Hypothalamus (tissue), 51 donors: ENCODE results near the gene POLA1.

Experiments
- DNase-seq, 51 donors: peaks; one replicate each; lab custom pipeline; 2025; lab: John Stamatoyannopoulos, UW

POLA1 gene

GRCh38 chrX:24956828-24957227 is 263.1 kb downstream of the POLA1 start:
- DNase-seq = no peak

- no peak for DNase-seq
Measured at GRCh38 chrX:24961809-24962208, 268.1 kb downstream of the POLA1 start.

DNA sequence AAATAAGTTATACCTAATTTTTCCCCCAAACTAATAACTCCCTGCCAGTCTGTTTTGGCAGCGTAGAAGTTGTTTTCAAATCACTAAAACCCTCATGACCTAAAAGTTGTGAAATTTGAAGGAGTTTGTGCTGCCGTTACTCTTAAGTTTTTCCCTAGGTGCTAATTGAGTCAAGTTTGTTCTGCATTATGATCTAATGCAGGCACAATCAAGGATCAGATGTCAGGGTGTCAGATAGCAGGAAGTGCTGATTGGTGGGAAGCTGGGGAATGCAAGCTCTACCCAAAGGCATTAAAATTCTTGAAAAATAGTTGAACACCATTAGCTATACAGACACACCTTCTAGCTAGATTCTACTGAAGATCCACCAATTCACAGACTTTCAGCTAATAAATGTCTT is 270.1 kb downstream of the POLA1 start:
- no peak for DNase-seq

DNA sequence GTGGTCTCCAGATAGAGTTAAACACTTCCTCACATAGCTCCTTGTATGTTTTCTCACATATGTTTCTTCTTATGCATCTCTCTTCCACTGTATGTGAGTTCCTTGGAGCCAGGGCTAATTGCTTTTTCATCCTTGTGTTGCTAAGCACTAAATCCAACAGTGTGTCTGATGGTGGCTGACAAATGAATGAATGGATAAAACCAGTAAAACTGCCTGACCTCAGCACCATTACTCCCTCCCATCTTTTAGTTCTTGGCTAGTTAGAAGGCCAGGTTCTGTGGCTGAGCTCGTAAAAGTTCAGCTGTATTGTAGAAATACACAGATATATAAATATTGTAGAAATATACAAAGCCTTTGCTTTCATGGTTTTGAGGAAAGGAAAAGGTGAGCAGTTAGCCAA is 271.7 kb downstream of the POLA1 start:
- no peak for DNase-seq

DNA sequence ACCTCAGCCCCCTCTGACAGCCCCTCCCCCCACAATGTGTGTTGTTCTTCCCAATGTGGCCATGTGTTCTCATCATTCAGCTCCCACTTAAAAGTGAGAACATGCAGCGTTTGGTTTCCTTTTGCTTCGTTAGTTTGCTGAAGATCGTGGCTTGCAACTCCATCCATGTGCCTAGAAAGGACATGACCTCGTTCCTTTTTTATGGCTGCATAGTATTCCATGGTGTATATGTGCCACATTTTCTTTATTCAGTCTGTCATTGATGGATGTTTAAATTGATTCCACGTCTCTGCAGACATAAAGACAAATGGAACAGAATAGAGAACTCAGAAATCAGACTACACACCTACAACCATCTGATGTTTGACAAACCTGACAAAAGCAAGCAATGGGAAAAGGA is 276.1 kb downstream of the POLA1 start:
- no peak for DNase-seq

DNA sequence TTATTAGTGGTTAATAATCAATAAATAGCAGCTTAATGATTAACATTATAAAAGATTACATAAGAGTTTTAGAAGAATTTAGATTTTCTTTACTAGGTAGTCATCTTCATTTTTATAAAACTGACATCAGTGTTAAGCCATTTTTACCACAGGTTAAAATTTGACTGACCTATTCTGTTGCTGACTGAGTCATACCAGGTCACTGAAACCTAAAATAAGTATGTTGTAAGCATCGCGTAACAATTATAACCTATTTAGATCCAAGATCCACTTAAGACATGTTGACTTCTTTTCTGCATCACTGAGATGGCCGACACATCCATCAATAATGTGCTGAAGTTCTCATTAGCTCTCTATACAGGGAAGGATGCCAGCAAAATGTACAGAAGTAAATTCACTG is 285.4 kb downstream of the POLA1 start:
- no peak for DNase-seq

- no peak for DNase-seq
Measured at GRCh38 chrX:24981030-24981429, 287.3 kb downstream of the POLA1 start.

DNA sequence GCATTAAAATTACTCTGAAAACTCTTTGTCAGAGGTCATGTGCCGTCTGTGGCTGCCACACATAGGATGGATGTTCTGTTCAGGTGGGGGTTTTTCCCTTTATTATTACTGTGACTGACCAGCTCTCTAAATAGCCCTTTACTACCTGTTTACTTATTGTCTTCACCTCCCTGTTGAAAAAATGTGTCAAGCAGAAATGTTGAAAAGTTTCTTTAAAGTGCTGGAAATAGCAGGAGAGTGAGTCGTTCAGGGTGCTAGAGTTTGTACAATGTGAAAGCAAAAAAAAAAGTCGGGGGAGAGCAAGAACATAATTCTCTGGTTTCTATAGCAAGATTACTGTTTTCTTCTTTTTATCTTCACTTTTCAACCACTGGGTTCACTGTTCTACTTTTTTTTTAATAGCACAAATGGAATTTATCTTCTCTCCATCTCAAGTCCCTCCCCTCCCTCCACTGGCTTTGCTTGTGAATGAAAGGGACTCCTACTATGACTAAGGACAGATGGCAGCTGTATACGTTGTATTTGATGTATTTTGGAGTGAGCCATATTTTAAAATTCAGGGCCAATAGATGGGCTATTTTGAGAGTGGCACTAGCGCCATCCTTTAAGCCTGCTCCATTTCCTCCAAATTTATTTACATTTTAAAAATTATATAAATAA is 288.7 kb downstream of the POLA1 start:
- no peak for DNase-seq

DNA sequence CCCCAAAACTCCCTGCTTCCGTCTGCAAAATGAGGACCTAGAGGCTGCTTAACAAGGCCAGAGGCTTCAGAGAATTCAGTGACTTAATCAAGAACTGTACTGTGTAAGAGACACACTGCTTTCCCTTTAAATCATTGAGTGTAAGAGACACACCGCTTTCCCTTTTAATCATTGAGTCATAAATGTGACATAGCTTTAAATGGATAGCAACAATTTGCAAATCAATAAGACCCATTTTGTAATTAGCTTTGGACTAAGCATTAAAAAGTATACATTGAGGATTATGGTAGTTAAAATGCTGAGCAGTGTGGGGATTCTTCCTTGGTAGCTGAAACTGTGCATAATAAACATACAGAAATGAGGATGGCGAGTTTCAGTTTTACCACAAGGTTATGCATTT is 290.2 kb downstream of the POLA1 start:
- DNase-seq = no peak

- no peak for DNase-seq
Measured at GRCh38 chrX:24985120-24985519, 291.4 kb downstream of the POLA1 start.

- DNase-seq = no peak
Measured at GRCh38 chrX:24987731-24988130, 294.0 kb downstream of the POLA1 start.

DNA sequence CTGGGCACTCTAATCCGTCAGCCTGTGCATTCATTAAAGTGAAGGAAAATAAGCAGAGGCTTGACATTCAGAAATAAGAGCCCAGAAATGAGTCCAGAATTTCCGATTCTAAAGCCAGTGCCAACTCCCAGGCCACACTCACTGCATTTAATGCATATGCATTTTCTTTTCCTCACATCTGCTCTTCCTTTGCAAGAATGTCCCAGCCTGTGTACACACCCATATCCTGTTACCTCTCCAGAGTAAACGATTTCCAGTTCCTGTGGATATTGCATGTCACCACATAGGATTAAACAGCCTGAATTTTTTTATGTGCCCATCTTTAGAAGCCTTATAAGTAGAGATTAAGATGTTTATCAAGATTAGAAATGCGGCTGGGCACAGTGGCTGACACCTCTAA is 294.6 kb downstream of the POLA1 start:
- no peak for DNase-seq

- peak in 2 of 51 donors; percentile 2 to 17 for DNase-seq
Measured at GRCh38 chrX:24990535-24990934, 296.8 kb downstream of the POLA1 start.

DNA sequence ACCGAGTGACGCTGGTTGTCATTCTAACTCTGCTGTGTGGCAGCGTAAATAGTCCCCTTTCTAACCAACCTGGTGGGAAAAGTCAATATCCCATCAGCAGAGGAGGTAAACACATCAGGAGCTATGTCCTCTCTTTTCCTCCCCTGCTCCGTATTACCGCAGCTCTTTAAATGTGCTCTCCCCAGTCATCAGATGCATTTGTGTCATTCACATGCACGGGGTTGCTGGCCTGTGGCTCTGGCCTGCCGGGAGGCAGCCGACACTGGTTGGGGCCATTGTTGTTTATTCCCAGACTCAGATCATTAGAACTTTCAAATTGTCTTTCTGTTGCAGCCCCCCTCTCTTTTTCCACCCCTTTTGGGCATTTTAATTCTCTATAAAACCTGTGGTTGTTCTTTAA is 300.2 kb downstream of the POLA1 start:
- DNase-seq = no peak

DNA sequence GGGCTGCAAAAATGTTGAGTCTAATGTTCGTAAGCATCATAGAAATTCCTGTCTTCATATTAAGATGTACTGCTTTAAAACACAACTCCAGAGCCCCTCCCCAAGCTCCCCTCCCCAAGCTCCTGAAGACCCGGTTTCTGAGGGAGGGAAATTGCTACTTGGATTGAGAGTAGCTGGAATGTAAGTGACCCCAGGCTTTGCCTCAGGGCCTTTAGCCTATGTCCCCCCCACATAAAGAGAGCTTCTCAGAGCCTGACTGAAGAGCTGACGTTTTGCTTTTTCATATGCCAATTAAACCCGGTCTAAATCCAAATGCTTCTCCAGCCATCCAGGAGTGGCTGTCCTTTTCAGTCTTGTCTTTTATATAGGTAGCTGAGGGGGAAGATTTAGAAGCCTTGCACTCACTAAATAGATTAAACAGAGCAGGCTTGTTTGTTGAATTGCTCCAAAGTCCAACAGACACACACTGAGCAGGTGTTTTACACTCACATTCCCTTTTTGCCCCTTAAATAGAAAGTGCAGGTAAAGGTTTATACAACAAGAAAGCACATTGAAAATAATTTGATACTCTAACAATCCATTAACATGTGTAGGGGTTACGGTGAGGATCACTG is 302.5 kb downstream of the POLA1 start:
- DNase-seq = no peak

DNA sequence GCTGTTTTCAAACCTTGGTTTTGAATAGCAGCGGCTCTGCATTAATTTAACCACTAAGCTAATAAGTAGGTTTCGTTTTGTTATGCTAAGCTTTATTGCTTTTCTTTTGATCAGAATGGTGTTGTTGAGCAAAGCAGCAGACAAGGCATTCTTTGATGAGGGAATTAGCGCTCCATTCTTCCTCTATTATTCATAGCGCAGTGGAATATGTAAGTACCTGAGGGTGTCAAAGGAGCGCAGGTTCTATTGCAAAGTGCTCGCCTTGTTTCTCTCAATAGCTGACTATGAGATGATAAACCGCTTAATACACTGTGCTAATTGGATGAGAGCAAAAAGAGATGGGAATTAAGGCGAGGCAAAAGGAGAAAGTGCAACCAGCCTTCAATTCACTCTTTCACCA is 305.8 kb downstream of the POLA1 start:
- DNase-seq = no peak

GRCh38 chrX:25001808-25002660 is 308.3 kb downstream of the POLA1 start:
- no peak for DNase-seq

GRCh38 chrX:25002661-25003020 is 308.9 kb downstream of the POLA1 start:
- no peak for DNase-seq

GRCh38 chrX:25003066-25003849 is 309.5 kb downstream of the POLA1 start:
- DNase-seq = peak in 1 of 51 donors; percentile 14

DNA sequence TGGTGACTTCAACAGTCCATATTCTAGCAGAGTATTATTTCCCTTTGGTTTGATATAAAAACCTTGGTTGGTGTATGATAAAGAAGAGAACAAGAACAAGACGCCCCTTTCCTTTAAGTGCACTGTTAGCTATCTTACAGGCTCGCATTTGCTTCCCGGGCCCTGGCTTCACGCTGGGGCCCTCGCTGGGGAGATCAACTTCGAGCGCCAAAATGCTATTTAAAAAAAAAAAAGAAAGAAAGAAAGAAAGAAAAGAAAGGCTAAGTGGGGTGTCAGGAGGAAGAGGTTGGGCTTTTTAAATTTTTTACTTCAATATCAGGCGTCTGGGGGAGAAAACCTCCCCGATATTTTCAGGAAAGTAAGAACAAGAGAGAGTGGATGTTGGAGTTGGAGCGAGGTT is 310.3 kb downstream of the POLA1 start:
- DNase-seq = no peak

- peak in 1 of 51 donors; percentile 3 for DNase-seq
Measured at GRCh38 chrX:25004485-25005032, 310.8 kb downstream of the POLA1 start.
